Endothelial cell of umbilical vein (primary cell): ENCODE data around the gene MACO1.

Experiments used
- CTCF ChIP-seq, 2 donors: IDR thresholded peaks; 1 replicate in 1 of 2; 2 replicates in 1 of 2; pipeline ENCODE4 v1.5.1; 2011; ENCODE audit warnings: low read length in 2 of 2, mild to moderate bottlenecking in 2 of 2, moderate library complexity in 2 of 2, control low read depth in 1 of 2, inconsistent platforms in 1 of 2, low read depth in 1 of 2; ENCODE audit not compliant: insufficient read depth in 1 of 2; ENCODE audit errors: extremely low read depth in 1 of 2
- EZH2 ChIP-seq: IDR thresholded peaks from 2 replicates; pipeline ENCODE4 v1.6.1; 2012; ENCODE audit warnings: borderline replicate concordance, low read depth, mild to moderate bottlenecking, moderate library complexity, low read length, inconsistent platforms; ENCODE audit not compliant: severe bottlenecking
- GATA2 ChIP-seq: IDR thresholded peaks from 2 replicates; pipeline ENCODE4 v1.7.0; 2011; ENCODE audit warnings: low read depth, mild to moderate bottlenecking, moderate library complexity, mixed read lengths, low read length; ENCODE audit not compliant: insufficient read length, insufficient read depth
- JUN ChIP-seq: IDR thresholded peaks from 2 replicates; pipeline ENCODE4 v1.6.1; 2011; ENCODE audit warnings: borderline replicate concordance, low read depth; ENCODE audit not compliant: insufficient read length, insufficient read depth
- MAX ChIP-seq: IDR thresholded peaks from 2 replicates; pipeline ENCODE4 v1.6.1; 2011; ENCODE audit not compliant: insufficient read depth, insufficient read length
- MYC ChIP-seq: IDR thresholded peaks from one replicate; pipeline ENCODE4 v1.6.1; 2011; ENCODE audit warnings: mild to moderate bottlenecking, low read depth, low read length
- POLR2A ChIP-seq: IDR thresholded peaks from 2 replicates; pipeline ENCODE4 v1.6.1; 2012; ENCODE audit warnings: low read depth, mild to moderate bottlenecking, control low read depth, low read length
- POLR2AphosphoS5 ChIP-seq: IDR thresholded peaks from 2 replicates; pipeline ENCODE4 v1.6.1; 2012; ENCODE audit warnings: low read depth, mild to moderate bottlenecking, control low read depth, low read length, moderate library complexity; ENCODE audit not compliant: insufficient read depth

GRCh38 chr1:25478633-25479032 is 47.9 kb downstream of the MACO1 start:
- TF ChIP-seq POLR2AphosphoS5 (no peak), CTCF (IDR thresholded peaks at IDR 0.05; ENCODE audit: extremely low read depth in 1 of 2, insufficient read depth in 1 of 2, low read depth in 1 of 2, low read length in 2 of 2) (no peak), POLR2A (no peak), EZH2 (no peak), MYC (no peak), GATA2 (no peak), MAX (no peak), JUN (no peak)
